ENCODE results near the gene TXLNB. TPM values are rescaled to one million over a fixed set of nuclear protein-coding genes. Genes with fewer than 3 reads are reported as not detected.

TXLNB gene
- total RNA-seq, 1 donor from 2014 or later: 137 TPM

GRCh38 chr6:139282684-139283083 is 9.1 kb downstream of the TXLNB start:
- no peak for DNase-seq
- H3K9me3 ChIP-seq (replicated peaks): no peaks in the 10 kb centered on the region
- peaks cover 47% of the 10 kb centered on the region for H3K4me1 ChIP-seq
- H3K27ac ChIP-seq (replicated peaks): no peak overlapping the region
- no peaks in the 10 kb centered on the region for H3K27me3 ChIP-seq (ENCODE audit: low read depth)
- H3K4me3 ChIP-seq: no peak overlapping the region
- intact Hi-C loops (cut with micrococcal nuclease): no loop called here
- no peak for TF ChIP-seq CTCF (IDR thresholded peaks at IDR 0.05; ENCODE audit: borderline replicate concordance)
- peaks cover 7% of the 10 kb centered on the region for H3K36me3 ChIP-seq

- intact Hi-C loops (cut with micrococcal nuclease): no loop called here
- no peak for DNase-seq
- peaks cover 45% of the 10 kb centered on the region for H3K4me1 ChIP-seq
- no peak for TF ChIP-seq CTCF (IDR thresholded peaks at IDR 0.05; ENCODE audit: borderline replicate concordance)
- peak overlapping the region; percentile 82 for H3K27ac ChIP-seq (replicated peaks)
- peaks cover 12% of the 10 kb centered on the region for H3K36me3 ChIP-seq
- H3K27me3 ChIP-seq (ENCODE audit: low read depth): no peaks in the 10 kb centered on the region
- H3K4me3 ChIP-seq: no peak overlapping the region
- no peaks in the 10 kb centered on the region for H3K9me3 ChIP-seq (replicated peaks)
Observed at GRCh38 chr6:139278190-139278589, 13.6 kb downstream of the TXLNB start.

- no peaks in the 10 kb centered on the region for H3K9me3 ChIP-seq (replicated peaks)
- H3K36me3 ChIP-seq: peaks cover 15% of the 10 kb centered on the region
- peak overlapping the region; percentile 82 for H3K27ac ChIP-seq (replicated peaks)
- no peaks in the 10 kb centered on the region for H3K27me3 ChIP-seq (ENCODE audit: low read depth)
- H3K4me1 ChIP-seq: peaks cover 45% of the 10 kb centered on the region
- intact Hi-C loops (cut with micrococcal nuclease): no loop called here
- no peak for TF ChIP-seq CTCF (IDR thresholded peaks at IDR 0.05; ENCODE audit: borderline replicate concordance)
- DNase-seq: no peak
- H3K4me3 ChIP-seq: peak overlapping the region; percentile 30
Observed at GRCh38 chr6:139277587-139277986, 14.2 kb downstream of the TXLNB start.

- Histone ChIP-seq H3K36me3 (peaks cover 18% of the 10 kb centered on the region), H3K4me3 (peak overlapping the region; percentile 30), H3K27me3 (ENCODE audit: low read depth) (no peaks in the 10 kb centered on the region), H3K4me1 (peaks cover 45% of the 10 kb centered on the region), H3K27ac (replicated peaks) (peak overlapping the region; percentile 82), H3K9me3 (replicated peaks) (no peaks in the 10 kb centered on the region)
- no peak for DNase-seq
- intact Hi-C loops (cut with micrococcal nuclease): no loop called here
- no peak for TF ChIP-seq CTCF (IDR thresholded peaks at IDR 0.05; ENCODE audit: borderline replicate concordance)
Observed at GRCh38 chr6:139277161-139277560, 14.6 kb downstream of the TXLNB start.

- Histone ChIP-seq H3K27ac (replicated peaks) (no peak overlapping the region), H3K4me1 (peaks cover 37% of the 10 kb centered on the region), H3K27me3 (ENCODE audit: low read depth) (no peaks in the 10 kb centered on the region), H3K9me3 (replicated peaks) (no peaks in the 10 kb centered on the region), H3K4me3 (no peak overlapping the region), H3K36me3 (peaks cover 18% of the 10 kb centered on the region)
- DNase-seq: no peak
- intact Hi-C loops (cut with micrococcal nuclease): no loop called here
- no peak for TF ChIP-seq CTCF (IDR thresholded peaks at IDR 0.05; ENCODE audit: borderline replicate concordance)
Observed at GRCh38 chr6:139275279-139276055, 16.3 kb downstream of the TXLNB start.
